Mucosa of descending colon (tissue), 3 donors: ENCODE data around the gene PTAR1. TPM values are rescaled to one million over a fixed set of nuclear protein-coding genes. Genes with fewer than 3 reads are reported as not detected.
A peak's percentile ranks its signal among the peaks of the same experiment; 100 is the strongest.

ENCODE experiments used
- ATAC-seq: fragments of 200-7000 bp; cut with Tn5 transposase; one replicate; pipeline ENCODE4 v1.9.1; 2020; ENCODE audit warnings: mild to moderate bottlenecking, moderate library complexity
- DNase-seq, 3 donors: peaks; one replicate each; pipeline ENCODE4 v3.0.0-alpha.2; 2020
- H3K36me3 ChIP-seq: fragments of 200-600 bp; one replicate; pipeline ENCODE4 v1.8.0; 2021; ENCODE audit warnings: low read depth, mild to moderate bottlenecking
- H3K4me1 ChIP-seq: fragments of 200-600 bp; one replicate; pipeline ENCODE4 v1.8.0; 2021; ENCODE audit warnings: low read depth, mild to moderate bottlenecking
- H3K4me3 ChIP-seq: fragments of 200-600 bp; one replicate; pipeline ENCODE4 v1.8.0; 2021; ENCODE audit warnings: mild to moderate bottlenecking
- H3K9me3 ChIP-seq: fragments of 200-600 bp; one replicate; pipeline ENCODE4 v1.8.0; 2021; ENCODE audit warnings: mild to moderate bottlenecking
- intact Hi-C, 2 donors: fragments of 100-400 bp; cut with DNase I in 1 of 2; cut with micrococcal nuclease in 1 of 2; formaldehyde crosslinking; loops; one replicate each; pipeline versions ENCODE4 v1.11.0 to v1.11.1; 2022; cut with DNase I, micrococcal nuclease
- total RNA-seq, 3 donors: library from RNA; stranded (reverse); fragmentation: NEBNext Ultra II Directional in 2 of 3; extraction: Animal tissue kit (Norgen Biotek cat#: 25700) in 2 of 3; gene quantifications; one replicate each; pipeline versions ENCODE4 v1.2.1 to v1.2.4, GENCODE V29; 2021 to 2023
- TF ChIP-seq, protein P1 (sequence below): fragments of 200-600 bp; IDR thresholded peaks from one replicate; pipeline ENCODE4 v1.8.0; 2022; ENCODE audit warnings: antibody characterized with exemption, mild to moderate bottlenecking
- donor health status: DM: no; HTN: no; CAD: no; lungs with moderate emphysema.
- donor health status: DM: no; HTN: no; CAD: no.
- donor health status: DM: no; HTN: yes; CAD: no.

The PTAR1 gene
- total RNA-seq, 3 donors from 2014 or later = 63.0 to 71.5 (median 68.6) TPM

GRCh38 chr9:69677931-69678330 is 81.9 kb downstream of the PTAR1 start:
- Histone ChIP-seq H3K4me1 (peaks cover 4% of the 10 kb centered on the region), H3K4me3 (no peak overlapping the region), H3K36me3 (no peaks in the 10 kb centered on the region), H3K9me3 (no peaks in the 10 kb centered on the region)
- ATAC-seq (no peak), DNase-seq (no peak)
- TF ChIP-seq, protein P1, sequence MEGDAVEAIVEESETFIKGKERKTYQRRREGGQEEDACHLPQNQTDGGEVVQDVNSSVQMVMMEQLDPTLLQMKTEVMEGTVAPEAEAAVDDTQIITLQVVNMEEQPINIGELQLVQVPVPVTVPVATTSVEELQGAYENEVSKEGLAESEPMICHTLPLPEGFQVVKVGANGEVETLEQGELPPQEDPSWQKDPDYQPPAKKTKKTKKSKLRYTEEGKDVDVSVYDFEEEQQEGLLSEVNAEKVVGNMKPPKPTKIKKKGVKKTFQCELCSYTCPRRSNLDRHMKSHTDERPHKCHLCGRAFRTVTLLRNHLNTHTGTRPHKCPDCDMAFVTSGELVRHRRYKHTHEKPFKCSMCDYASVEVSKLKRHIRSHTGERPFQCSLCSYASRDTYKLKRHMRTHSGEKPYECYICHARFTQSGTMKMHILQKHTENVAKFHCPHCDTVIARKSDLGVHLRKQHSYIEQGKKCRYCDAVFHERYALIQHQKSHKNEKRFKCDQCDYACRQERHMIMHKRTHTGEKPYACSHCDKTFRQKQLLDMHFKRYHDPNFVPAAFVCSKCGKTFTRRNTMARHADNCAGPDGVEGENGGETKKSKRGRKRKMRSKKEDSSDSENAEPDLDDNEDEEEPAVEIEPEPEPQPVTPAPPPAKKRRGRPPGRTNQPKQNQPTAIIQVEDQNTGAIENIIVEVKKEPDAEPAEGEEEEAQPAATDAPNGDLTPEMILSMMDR = no peak
- intact Hi-C loops = no loop called here

DNA sequence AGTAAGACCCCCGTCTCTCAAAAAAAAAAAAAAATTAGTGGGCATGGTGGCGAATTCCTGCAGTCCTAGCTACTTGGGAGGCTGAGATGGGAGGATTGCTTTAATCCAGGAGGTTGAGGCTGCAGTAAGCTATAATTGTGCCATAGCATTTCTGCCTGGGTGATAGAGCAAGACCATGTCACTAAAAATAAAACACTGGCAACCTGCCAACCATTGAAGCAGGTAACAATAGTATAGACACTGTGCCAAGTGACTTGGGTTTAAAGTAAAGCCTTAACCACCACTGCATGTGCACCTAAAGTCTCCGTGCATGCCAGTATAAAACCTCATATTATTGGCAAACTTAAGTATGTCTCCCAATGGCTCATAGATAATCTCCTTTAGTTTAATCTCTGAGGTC is 84.2 kb downstream of the PTAR1 start:
- no peak for ATAC-seq
- Histone ChIP-seq H3K4me1 (peaks cover 4% of the 10 kb centered on the region), H3K9me3 (no peaks in the 10 kb centered on the region), H3K36me3 (no peaks in the 10 kb centered on the region), H3K4me3 (no peak overlapping the region)
- no peak for DNase-seq
- TF ChIP-seq, protein P1 = no peak
- intact Hi-C loops = no loop called here

DNA sequence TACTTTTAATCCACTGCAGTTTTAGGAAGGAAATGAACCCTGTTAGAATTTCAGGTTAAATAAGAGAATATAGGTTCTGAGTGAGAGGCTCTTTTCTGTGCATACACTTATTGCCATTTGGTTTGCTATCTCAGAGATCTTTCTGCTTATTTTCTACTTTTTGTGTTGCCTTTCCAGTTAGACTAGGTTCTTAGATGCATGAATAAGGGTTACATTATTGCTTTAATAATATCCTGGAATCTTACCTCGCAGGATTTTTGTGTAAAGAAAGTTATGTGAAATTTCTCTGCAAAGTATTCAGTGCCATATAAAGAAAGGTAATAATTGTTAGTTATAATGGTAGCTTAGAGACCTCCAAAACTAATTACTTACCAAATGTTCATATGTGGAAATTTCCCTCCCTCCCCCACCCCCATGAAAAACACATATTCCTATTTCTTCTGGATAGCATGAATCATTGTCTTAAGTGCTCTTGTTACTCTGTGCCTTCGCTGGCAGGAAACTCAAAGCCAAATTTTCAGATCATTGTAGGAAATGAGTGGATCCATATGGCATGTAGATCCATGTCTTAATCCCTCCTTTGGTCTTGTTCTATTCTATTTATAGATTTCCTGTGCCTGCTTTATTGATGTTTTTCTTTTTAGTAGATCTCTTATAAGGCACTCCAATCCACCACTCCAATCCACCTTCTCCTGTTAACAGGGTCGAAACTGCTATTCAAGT is 84.9 kb downstream of the PTAR1 start:
- TF ChIP-seq, protein P1 = no peak
- peaks cover 4% of the 10 kb centered on the region for H3K4me1 ChIP-seq
- no peak for DNase-seq
- no peaks in the 10 kb centered on the region for H3K36me3 ChIP-seq
- intact Hi-C loops = loop anchor here in 1 of 2 donors (5.0 kb wide), 1 partner anchor 202 kb away; no protein-coding TSS in a partner anchor
- no peak overlapping the region for H3K4me3 ChIP-seq
- no peaks in the 10 kb centered on the region for H3K9me3 ChIP-seq
- no peak for ATAC-seq

DNA sequence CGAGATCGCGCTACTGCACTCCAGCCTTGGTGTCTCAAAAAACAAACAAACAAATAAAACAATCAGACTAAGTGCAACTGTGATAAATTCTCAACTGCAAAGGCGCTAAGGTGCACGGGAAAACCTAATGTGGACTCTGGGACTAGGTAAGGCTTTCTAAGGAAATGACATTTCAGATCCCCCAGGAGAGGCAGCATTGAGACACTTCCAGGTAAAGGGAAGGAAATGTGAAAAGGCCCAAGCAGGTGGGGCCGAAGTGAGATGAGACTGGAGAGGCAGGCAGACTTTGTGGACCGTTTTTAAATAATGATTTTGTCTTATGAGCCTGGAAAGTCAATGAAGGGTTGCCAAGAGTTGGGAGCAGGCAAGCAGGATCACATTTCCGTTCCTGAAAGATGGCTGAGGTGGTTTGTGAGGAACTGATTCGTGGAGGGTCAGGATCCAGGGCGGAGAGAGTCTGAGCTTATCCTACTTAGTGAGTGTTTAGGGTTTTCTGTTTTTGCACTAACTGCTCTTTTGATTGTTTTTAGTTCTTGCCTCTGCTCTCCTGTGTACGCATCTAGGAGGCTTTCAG is 85.6 kb downstream of the PTAR1 start:
- H3K4me3 ChIP-seq = no peak overlapping the region
- no peaks in the 10 kb centered on the region for H3K36me3 ChIP-seq
- DNase-seq = peak in 1 of 3 donors; percentile 12
- TF ChIP-seq, protein P1 = no peak
- no peak for ATAC-seq
- H3K4me1 ChIP-seq = peaks cover 4% of the 10 kb centered on the region
- no peaks in the 10 kb centered on the region for H3K9me3 ChIP-seq
- intact Hi-C loops = loop anchor here in 1 of 2 donors (5.0 kb wide), 1 partner anchor 203 kb away; no protein-coding TSS in a partner anchor

- H3K36me3 ChIP-seq = no peaks in the 10 kb centered on the region
- TF ChIP-seq, protein P1 = no peak
- H3K4me1 ChIP-seq = peaks cover 4% of the 10 kb centered on the region
- no peak for ATAC-seq
- intact Hi-C loops = loop anchor here in 1 of 2 donors (5.0 kb wide), 1 partner anchor 204 kb away; no protein-coding TSS in a partner anchor
- no peaks in the 10 kb centered on the region for H3K9me3 ChIP-seq
- no peak for DNase-seq
- H3K4me3 ChIP-seq = no peak overlapping the region
Measured at GRCh38 chr9:69673311-69673640, 86.5 kb downstream of the PTAR1 start.
